Measurements from ENCODE around the gene PEDS1.

Gene PEDS1

DNA sequence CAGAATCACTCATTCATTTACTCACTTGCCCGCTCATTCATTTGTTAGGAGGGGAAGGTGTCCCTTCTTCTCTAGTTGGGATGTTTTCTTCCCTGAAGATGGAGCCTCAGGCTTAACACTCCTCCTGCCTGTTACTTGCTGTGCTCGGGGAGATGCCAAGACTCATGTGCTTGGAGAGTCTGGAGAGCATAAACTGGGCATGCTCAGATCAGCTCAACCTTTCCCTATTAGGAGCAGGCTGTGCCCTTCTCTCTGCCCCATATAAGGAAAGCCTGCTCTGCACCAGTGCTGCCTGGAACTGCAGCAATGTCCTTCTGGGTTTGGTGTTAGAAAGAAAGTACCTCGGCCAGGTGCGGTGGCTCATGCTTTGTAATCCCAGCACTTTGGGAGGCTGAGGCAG is 22.5 kb downstream of the PEDS1 start:
- no peak overlapping the region for H3K4me3 ChIP-seq (ENCODE audit: low read length)
- TF ChIP-seq, protein P1, sequence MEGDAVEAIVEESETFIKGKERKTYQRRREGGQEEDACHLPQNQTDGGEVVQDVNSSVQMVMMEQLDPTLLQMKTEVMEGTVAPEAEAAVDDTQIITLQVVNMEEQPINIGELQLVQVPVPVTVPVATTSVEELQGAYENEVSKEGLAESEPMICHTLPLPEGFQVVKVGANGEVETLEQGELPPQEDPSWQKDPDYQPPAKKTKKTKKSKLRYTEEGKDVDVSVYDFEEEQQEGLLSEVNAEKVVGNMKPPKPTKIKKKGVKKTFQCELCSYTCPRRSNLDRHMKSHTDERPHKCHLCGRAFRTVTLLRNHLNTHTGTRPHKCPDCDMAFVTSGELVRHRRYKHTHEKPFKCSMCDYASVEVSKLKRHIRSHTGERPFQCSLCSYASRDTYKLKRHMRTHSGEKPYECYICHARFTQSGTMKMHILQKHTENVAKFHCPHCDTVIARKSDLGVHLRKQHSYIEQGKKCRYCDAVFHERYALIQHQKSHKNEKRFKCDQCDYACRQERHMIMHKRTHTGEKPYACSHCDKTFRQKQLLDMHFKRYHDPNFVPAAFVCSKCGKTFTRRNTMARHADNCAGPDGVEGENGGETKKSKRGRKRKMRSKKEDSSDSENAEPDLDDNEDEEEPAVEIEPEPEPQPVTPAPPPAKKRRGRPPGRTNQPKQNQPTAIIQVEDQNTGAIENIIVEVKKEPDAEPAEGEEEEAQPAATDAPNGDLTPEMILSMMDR (IDR thresholded peaks at IDR 0.05; ENCODE audit: insufficient read depth, low read depth, low read length, missing control alignments): no peak
- no peak for DNase-seq (ENCODE audit: low read depth)

DNA sequence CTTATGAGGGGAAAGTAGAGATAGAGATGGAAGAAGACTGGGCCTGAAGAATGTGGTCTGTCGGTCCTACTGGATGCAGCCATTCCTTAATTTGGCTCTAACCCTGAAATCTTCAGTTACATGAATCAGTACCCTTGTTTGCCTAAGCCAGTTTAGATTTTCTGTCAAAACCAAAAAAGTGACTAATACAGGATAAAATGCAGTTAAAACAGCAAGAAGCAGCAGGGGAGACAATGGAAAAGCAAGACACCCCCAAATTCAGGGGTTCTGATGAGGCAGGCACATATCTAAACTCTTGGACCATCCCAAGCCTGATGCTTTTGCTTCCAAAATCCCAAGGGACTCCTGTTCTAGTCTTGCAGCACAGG is 23.2 kb downstream of the PEDS1 start:
- H3K4me3 ChIP-seq (ENCODE audit: low read length): no peak overlapping the region
- DNase-seq (ENCODE audit: low read depth): no peak
- TF ChIP-seq, protein P1 (IDR thresholded peaks at IDR 0.05; ENCODE audit: insufficient read depth, low read depth, low read length, missing control alignments): no peak

DNA sequence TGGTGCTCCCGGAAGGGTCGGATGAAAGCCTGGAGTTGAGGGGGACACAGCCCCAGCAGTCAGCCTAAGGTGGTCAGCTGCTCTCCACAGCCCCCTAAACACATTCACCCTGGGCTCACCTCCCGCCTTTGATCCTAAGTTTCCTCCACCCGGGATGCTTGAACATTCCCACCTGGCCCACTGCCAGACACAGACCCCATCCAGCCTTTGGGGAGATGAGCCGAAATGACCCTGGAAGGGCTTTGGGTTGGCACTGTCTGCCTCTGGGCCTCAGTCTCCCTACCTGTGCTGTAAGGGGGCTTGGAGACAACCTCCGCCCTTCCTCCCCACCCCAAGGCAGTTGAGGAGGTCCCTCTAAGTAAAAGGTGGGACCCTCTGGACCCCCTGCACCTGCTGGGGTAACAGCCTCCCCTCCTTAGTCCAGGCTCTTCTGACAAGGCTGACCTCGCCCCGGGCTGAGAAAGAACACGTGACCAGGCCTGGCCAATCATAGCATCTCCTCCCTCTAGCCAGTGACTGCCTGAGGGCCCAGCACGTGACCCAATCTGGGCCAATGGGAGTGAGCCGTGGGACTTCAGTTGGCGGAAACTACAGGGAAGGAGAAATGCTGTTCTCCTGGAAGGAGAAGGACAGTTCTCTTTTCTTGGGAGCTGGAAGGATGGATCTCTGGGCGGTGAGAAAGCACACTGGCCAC is 23.7 kb downstream of the PEDS1 start:
- no peak overlapping the region for H3K4me3 ChIP-seq (ENCODE audit: low read length)
- TF ChIP-seq, protein P1 (IDR thresholded peaks at IDR 0.05; ENCODE audit: insufficient read depth, low read depth, low read length, missing control alignments): no peak
- DNase-seq (ENCODE audit: low read depth): no peak

DNA sequence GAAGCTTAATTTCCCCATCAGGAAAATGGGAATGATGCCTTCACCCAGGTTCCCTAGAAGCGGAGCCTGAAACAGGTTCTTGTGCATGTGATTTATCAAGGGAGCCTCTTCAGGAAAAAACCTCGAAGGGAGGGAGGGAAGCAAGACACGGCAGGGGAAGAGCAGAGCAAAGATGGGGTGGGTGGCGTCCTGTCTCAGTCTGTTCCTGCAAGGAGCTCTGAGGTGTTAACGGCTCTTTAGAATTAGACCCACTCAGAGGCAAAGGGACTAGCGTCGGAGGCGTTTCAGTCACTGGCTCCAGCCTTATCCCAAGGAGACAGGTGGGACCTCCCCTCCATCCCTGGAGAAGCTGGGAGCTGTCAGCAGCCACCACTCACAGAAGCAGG is 25.0 kb downstream of the PEDS1 start:
- TF ChIP-seq, protein P1 (IDR thresholded peaks at IDR 0.05; ENCODE audit: insufficient read depth, low read depth, low read length, missing control alignments): no peak
- DNase-seq (ENCODE audit: low read depth): no peak
- no peak overlapping the region for H3K4me3 ChIP-seq (ENCODE audit: low read length)

DNA sequence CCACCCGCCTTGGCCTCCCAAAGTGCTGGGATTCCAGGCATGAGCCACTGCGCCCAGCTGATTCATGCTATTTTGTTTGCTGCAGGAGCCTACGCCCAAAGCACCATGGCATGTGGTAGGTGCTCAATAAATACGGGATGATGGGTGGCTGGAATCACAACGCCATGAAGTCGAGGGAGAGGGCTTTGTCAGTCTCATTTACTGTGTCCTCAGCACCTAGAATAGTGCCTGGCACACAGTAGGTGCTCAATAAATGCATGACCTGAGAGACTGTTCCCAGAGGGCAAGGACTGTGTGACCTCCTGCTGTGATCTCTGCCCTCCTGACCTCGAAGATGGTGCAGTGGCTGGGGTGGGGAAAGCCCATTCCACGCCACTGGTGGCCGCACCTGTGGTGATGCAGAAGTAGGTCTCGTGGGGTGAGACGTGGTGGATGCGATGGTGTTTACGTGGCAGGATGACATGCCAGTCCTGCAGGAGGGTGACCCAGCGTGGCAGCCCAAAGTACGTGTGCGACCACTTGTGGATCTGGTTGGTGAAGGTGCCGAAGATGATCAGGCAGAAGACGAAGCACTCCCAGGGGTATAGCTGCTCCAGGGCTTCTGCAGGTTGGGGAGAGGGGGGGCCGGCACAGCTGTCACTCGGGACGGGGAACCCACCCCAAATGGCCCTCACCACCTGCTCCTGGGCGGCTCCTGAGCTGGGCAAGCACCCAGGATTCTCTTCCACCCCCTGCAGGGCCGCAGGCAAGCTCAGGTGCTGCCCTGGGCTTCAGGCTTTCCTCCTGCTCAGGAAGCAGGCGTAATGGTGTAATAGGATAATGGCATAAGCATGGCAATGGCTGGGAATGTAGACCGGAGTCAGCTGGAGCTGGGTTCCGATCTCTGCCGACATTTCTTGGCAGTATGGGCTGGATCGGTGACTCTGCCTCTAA is 25.7 kb downstream of the PEDS1 start:
- H3K4me3 ChIP-seq (ENCODE audit: low read length): no peak overlapping the region
- no peak for DNase-seq (ENCODE audit: low read depth)
- TF ChIP-seq, protein P1 (IDR thresholded peaks at IDR 0.05; ENCODE audit: insufficient read depth, low read depth, low read length, missing control alignments): no peak

DNA sequence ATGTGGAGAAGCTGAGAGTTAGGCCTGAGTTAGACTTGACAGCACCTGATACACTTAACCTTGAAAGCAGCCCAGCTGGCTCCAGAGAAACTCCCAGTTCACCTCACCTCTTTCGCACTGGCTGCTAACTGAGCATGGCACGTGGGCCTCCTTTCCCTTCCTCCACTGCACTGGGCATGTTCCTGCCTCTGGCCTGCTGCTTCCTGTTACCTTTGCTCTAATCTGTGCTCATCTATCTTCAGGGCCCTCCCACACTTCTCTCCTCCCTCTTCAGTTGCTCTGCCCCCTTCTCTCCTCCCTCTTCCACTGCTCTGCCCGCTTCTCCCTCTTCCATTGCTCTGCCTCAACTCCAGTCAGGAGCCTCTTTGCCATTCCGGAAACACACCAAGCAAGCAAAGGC is 26.9 kb downstream of the PEDS1 start:
- TF ChIP-seq, protein P1 (IDR thresholded peaks at IDR 0.05; ENCODE audit: insufficient read depth, low read depth, low read length, missing control alignments): no peak
- DNase-seq (ENCODE audit: low read depth): no peak
- no peak overlapping the region for H3K4me3 ChIP-seq (ENCODE audit: low read length)
